HG02938 (cell line): ENCODE data around the gene EVI5L.

Source experiments
- ATAC-seq: cut with Tn5 transposase; IDR thresholded peaks from one replicate; pipeline ENCODE4 v1.9.1; 2021; ENCODE audit warnings: mild to moderate bottlenecking, moderate library complexity; ENCODE audit not compliant: unreplicated experiment

The EVI5L gene

DNA sequence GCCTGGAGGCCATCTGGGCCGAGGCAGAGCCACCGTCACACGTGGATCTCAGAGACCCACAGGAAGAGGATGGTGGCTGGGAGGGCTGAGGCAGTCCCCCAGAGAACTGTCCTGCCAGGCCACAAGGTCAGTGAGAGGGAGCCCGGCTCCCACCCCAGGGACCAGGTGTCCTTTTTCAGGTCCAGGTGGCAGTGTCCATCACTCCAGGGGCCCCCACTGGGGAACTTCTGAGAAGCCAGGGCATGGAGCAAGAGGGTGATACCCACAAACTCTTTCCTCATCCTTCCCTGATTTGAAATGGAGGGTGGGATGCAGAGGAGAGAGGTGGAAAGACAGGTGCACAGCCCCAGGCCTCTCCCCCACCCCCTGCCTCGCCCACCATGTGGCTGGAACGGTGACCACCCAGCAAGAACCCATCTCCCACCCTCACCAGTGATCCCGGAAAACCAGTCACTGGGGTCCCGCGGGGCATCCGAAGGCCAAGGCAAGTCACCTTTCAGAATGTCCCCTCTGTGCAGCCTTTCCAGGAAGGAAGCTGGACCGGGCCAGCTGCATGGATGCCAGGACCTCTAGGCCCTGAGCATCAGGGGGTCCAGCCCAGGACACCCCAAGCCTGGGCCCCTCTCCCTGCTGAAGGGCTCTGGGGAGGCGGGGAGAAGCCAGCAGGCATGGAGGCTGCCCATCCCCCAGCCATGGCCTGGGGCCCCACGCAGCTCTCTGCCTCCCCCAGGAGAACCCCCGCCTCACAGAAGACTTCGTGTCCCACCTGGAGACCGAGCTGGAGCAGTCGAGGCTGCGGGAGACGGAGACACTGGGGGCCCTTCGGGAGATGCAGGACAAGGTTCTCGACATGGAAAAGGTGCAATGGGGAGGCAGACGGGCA is 30.1 kb downstream of the EVI5L start:
- no peak for ATAC-seq

- ATAC-seq: no peak
Measured at GRCh38 chr19:7860714-7861618, 30.9 kb downstream of the EVI5L start.

- ATAC-seq: no peak
Measured at GRCh38 chr19:7861619-7862412, 31.8 kb downstream of the EVI5L start.

GRCh38 chr19:7862413-7862951 is 32.5 kb downstream of the EVI5L start:
- no peak for ATAC-seq

GRCh38 chr19:7863157-7863970 is 33.3 kb downstream of the EVI5L start:
- ATAC-seq: no peak

- ATAC-seq: no peak
Measured at GRCh38 chr19:7863971-7864689, 34.1 kb downstream of the EVI5L start.

DNA sequence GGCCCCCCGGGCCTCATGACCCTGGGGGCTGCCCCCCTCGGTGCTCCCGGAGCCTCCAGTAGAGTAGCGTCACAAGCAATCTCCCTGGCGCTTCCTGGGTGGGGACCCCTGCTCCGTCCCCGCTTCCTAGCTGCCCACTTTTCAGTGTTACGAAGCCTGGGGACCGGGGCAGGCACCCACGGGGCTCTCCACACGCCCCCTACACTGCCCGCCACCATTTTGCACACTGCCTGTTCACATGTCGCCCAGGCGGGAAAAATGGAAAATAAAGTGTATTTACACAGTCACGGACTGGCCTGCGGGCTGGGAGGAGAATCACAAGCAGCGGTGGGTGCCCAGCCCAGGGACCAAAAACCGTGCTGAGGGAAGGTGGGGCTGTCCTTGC is 34.7 kb downstream of the EVI5L start:
- no peak for ATAC-seq

DNA sequence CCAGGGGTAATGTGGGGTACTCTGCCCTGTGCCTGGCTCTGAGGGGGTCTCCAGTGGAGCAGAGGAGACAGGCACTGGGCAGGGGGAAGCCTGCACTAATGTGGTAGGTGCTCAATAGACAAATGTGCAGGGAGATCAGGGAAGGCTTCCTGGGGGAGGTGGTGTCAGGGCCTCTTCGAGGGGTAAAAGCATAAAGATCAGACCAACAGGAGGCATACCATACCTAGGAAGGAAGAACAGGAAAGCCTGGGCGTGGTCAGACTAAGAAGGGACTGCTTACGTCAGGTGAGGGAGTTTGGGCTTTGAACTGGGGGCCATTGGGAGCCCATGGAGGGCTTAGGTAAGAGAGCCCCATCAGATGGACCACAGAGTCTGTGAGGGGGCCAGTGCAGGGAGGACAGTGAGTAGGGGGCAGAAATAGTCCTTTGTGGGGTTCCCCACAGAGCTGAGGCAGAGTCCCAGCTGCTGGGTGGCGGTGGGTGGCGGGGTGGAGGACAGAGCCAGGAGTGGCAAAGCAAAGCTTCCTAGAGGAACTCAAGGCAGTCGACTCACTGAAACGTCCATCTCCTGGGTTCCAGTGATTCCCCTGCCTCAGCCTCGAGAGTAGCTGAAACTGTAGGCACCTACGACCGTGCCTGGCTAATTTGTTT is 35.4 kb downstream of the EVI5L start:
- ATAC-seq: no peak

GRCh38 chr19:7866399-7867091 is 36.5 kb downstream of the EVI5L start:
- ATAC-seq: no peak

GRCh38 chr19:7867092-7867844 is 37.2 kb downstream of the EVI5L start:
- no peak for ATAC-seq

DNA sequence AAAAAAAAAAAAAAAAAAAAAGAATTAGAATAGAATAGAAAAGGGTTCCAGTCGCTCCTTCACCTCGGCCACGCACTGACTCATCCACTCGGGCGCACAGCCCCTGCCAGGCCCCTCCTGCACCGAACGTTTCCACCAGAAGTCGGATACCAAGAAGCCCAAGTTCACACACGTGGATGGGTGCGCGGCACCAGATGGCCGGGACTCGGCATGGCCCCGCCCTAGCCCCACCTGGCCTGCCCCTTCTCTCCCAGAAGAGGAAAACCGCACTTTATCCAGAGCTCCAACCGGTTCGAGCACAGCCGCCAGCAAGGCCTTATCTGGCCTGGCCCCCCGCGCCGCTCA is 38.3 kb downstream of the EVI5L start:
- no peak for ATAC-seq

DNA sequence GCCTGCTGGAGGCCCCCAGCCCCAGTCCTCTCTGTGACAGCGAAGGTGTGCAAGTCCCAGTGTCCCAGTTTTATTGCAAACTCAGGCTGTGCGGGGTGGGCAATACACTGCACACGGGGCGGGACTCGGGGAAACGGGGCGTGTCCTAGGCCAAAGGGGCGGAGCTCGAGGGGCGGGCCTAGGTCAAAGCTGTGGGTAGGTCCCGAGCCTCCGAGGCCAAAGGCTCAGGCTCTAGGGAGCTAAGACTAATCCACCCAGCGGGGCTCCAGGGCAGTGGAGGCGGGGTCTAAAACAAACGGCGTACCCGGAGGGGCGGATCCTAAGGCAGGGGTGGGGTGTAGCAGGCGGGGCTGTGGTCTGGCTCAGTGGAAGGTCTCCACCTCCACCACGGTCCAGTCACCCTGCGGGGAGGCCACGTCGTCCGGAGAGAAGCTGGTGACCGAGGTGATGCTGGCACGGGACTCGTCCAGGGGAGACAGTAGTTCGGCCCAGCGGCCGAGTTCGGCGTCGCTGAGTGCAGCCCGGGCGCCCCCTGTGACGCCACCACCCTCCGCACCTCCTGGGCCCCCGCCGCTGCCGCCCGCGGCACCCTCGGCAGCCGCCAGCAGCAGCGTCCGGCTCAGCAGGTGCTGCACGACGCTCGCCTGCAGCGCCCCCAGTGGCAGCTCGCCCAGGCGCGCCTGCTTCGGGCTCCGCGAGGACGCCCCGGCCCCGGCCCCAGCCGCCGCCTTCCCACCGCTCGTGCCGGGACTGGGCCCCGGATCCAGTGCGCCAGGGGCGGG is 38.8 kb downstream of the EVI5L start:
- peak; percentile 54 for ATAC-seq

DNA sequence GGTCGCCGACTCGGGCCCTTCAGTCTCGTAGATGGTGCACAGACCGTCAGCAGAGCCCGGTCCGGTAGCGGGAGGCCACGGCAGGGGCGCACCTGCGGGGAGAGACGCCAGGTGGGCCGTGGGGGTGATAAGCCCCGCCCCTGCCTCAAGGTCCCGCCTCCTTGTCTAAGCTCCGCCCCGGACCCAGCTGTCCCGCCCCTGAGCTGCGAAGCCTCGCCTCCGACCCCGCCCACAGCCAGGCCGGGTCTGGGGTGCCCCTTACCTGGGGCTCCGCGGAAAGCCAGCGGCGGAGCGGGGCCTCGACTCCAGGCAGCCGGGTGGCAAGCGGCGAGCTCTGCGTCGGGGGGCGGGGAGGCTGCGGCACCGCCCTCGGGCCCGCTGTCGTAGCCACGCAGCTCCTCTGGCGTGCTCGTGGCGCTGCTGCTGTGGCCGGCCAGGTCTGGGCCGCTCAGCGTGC is 39.5 kb downstream of the EVI5L start:
- ATAC-seq: peak; percentile 41

DNA sequence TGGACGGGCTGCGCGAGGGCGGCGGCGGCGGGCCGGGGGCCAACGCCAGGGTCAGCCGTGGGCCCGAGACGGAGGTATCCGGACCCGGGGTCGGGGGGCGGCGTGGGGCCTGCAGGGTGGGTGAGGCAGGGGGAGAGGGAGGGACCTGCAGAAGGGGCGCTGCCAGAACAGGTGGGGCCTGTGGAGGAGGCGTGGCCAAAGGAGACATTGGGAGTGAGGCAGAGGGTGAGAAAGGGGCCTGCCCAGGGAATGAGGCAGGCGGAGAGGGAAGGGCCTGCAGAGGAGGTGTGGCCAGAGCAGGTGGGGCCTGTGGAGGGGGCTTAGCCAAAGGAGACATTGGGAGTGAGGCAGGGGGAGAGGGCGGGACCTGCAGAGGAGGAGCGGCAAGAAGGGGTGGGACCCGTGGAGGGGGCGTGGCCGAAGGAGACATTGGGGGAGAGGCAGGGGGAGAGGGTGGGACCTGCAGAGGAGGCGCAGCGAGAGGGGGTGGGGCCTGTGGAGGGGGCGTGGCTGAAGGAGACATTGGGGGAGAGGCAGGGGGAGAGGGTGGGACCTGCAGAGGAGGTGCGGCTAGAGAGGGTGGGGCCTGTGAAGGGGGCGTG is 40.0 kb downstream of the EVI5L start:
- ATAC-seq: no peak

GRCh38 chr19:7870571-7871436 is 40.8 kb downstream of the EVI5L start:
- ATAC-seq: no peak
